CD4-positive, alpha-beta memory T cell (primary cell): Measurements from ENCODE around the gene RBM20. TPM values are rescaled to one million over a fixed set of nuclear protein-coding genes. Genes with fewer than 3 reads are reported as not detected.
"Not testable (repeated sequence)": the region's sequence is repeated elsewhere in the genome, so short reads cannot be mapped to it uniquely, and the experiment has no call there.

Source experiments
- CTCF ChIA-PET: fragments of 350-600 bp; sonication (Branson Sonifier 250); formaldehyde crosslinking; loops from one replicate; lab custom pipeline; 2021; ENCODE audit warnings: inconsistent platforms; ENCODE audit not compliant: partially characterized antibody; lab: Charles Lee
- POLR2A ChIA-PET: fragments of 350-600 bp; sonication (Branson Sonifier 250); formaldehyde crosslinking; loops from one replicate; lab custom pipeline; 2021; ENCODE audit not compliant: partially characterized antibody; lab: Charles Lee
- DNase-seq, 5 donors: peaks; one replicate each; pipeline versions ENCODE4 v3.0.0 to v3.0.0-alpha.2; 2020 to 2022; ENCODE audit warnings: mixed read lengths in 1 of 5
- H3K27ac ChIP-seq: one replicate; pipeline ENCODE4 v1.7.0; 2013; ENCODE audit warnings: low read depth, low read length
- H3K27me3 ChIP-seq: 2 replicates; pipeline ENCODE4 v1.7.0; 2013; ENCODE audit warnings: mild to moderate bottlenecking, low read length, moderate library complexity; ENCODE audit not compliant: insufficient read depth
- H3K36me3 ChIP-seq: 2 replicates; pipeline ENCODE4 v1.7.0; 2013; ENCODE audit warnings: mild to moderate bottlenecking, low read length, moderate library complexity; ENCODE audit not compliant: insufficient read depth
- H3K4me1 ChIP-seq: 2 replicates; pipeline ENCODE4 v1.7.0; 2013; ENCODE audit warnings: mild to moderate bottlenecking, low read length, moderate library complexity; ENCODE audit not compliant: insufficient read depth
- H3K4me3 ChIP-seq, 2 donors: one replicate each; pipeline ENCODE4 v1.7.0; 2013; ENCODE audit warnings: low read length in 2 of 2, mild to moderate bottlenecking in 1 of 2
- H3K9me3 ChIP-seq, 2 donors: one replicate each; pipeline ENCODE4 v1.7.0; 2013; ENCODE audit warnings: low read length in 2 of 2, control low read depth in 1 of 2; ENCODE audit not compliant: control insufficient read depth in 1 of 2
- H3K27ac Mint-ChIP-seq, 7 donors: one replicate each; pipeline ENCODE4 v1.8.0; 2020 to 2021; ENCODE audit warnings: mixed read lengths in 7 of 7, mild to moderate bottlenecking in 6 of 7, inconsistent platforms in 3 of 7, moderate library complexity in 3 of 7
- H3K27me3 Mint-ChIP-seq, 2 donors: one replicate each; pipeline ENCODE4 v1.8.0; 2020 to 2021; ENCODE audit warnings: mixed read lengths in 2 of 2
- H3K36me3 Mint-ChIP-seq, 2 donors: one replicate each; pipeline ENCODE4 v1.8.0; 2020 to 2021; ENCODE audit warnings: mixed read lengths in 2 of 2, inconsistent platforms in 1 of 2, mild to moderate bottlenecking in 1 of 2
- H3K4me1 Mint-ChIP-seq, 4 donors: one replicate each; pipeline ENCODE4 v1.8.0; 2020 to 2021; ENCODE audit warnings: mixed read lengths in 4 of 4, mild to moderate bottlenecking in 1 of 4
- H3K4me3 Mint-ChIP-seq, 8 donors: one replicate each; pipeline ENCODE4 v1.8.0; 2020 to 2021; ENCODE audit warnings: mixed read lengths in 8 of 8, mild to moderate bottlenecking in 7 of 8, moderate library complexity in 6 of 8, inconsistent platforms in 3 of 8
- H3K9me3 Mint-ChIP-seq, 8 donors: one replicate each; pipeline ENCODE4 v1.8.0; 2020 to 2021; ENCODE audit warnings: mixed read lengths in 8 of 8, mild to moderate bottlenecking in 5 of 8, inconsistent platforms in 3 of 8, moderate library complexity in 1 of 8
- intact Hi-C: fragments of 100-400 bp; cut with micrococcal nuclease; formaldehyde crosslinking; loops from one replicate; pipeline ENCODE4 v1.15.1; 2023
- polyA plus RNA-seq, 2 donors: library from polyadenylated mRNA; unstranded; fragments of 300-500 nt; fragmentation: Illumina TruSeq; gene quantifications; one replicate each; pipeline ENCODE4 v1.2.3, GENCODE V29; 2021
- total RNA-seq, 2 experiments: library from RNA; stranded (reverse); gene quantifications; one replicate each; pipeline ENCODE4 v1.2.3, GENCODE V29; 2021

RBM20 gene
- total and polyA plus RNA-seq, 4 experiments from 2014 or later, result 0.03 TPM; not detected in 3

DNA sequence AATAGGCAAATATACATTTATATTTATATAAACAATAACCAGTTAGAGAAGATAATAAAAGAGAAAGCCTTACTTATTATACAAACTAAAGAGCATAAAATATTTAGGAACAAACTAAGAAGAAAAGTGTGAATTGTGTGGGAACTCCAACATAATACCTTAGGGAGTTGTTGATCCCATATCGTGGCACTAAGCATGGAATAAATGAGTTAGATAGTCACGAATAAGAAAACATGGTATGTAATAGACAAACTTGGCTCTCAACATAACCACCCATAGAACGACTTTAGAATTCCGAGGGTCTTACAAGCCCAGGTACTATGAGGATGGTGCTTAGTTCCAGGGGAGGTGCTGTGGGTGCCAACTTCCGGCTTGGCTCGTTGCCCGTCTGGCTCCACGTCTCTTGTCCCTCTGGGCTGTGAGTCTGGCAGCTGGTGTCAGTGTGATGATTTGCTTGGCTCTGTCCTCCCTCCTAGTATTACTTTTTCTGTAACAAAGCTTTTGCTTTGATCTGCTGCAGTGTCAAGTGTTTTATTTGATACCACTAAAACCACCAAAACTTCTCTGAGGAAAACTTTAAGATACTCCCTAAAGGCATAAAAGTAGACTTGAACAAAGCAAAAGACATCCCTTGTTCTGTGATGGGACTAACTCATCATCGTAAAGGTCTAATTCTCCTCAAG is 9.5 kb upstream of the RBM20 start:
- Mint-ChIP-seq H3K36me3 (no peaks in the 10 kb centered on the region), H3K27me3 (peaks cover 2 to 8% of the 10 kb centered on the region in 2 donors), H3K27ac (no peak overlapping the region), H3K4me1 (no peaks in the 10 kb centered on the region), H3K9me3 (no peaks in the 10 kb centered on the region), H3K4me3 (no peak overlapping the region)
- Histone ChIP-seq H3K27ac (no peak overlapping the region), H3K36me3 (no peaks in the 10 kb centered on the region), H3K9me3 (no peaks in the 10 kb centered on the region), H3K27me3 (no peaks in the 10 kb centered on the region), H3K4me3 (no peak overlapping the region), H3K4me1 (no peaks in the 10 kb centered on the region)
- no peak for DNase-seq
- intact Hi-C loops, result no loop called here
- ChIA-PET CTCF (no interaction called here), POLR2A (no interaction called here)

DNA sequence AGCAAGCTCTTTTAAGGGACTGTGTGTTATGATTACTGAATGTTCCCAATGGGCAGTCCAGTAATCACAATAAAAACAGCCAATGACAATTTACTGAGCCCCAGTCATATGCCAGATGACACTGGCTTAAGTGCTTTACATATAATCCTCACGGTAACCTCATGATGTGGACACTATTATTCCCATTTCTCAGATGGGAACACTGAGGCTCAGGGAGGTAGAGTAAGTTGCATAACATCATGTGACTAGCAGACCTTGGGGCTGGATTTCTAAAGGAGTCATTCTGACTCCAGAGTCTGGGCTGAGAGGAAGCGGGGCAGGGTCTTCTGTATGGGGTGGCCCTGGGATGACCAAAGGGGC is 7.6 kb upstream of the RBM20 start:
- H3K4me3 ChIP-seq, result no peak overlapping the region
- H3K4me3 Mint-ChIP-seq, result no peak overlapping the region
- no peaks in the 10 kb centered on the region for H3K36me3 ChIP-seq
- H3K4me1 ChIP-seq, result peaks cover 10% of the 10 kb centered on the region
- no peaks in the 10 kb centered on the region for H3K9me3 ChIP-seq
- intact Hi-C loops, result no loop called here
- no peaks in the 10 kb centered on the region for H3K36me3 Mint-ChIP-seq
- ChIA-PET CTCF (interaction anchor here (1.3 kb wide), 1 partner anchor 36 kb away, joined by 3 read pairs; no protein-coding TSS in a partner anchor), POLR2A (no interaction called here)
- H3K4me1 Mint-ChIP-seq, result peaks cover 8 to 13% (median 9%) of the 10 kb centered on the region in 4 donors
- no peak for DNase-seq
- no peak overlapping the region for H3K27ac Mint-ChIP-seq
- H3K9me3 Mint-ChIP-seq, result no peaks in the 10 kb centered on the region
- H3K27ac ChIP-seq, result no peak overlapping the region
- H3K27me3 Mint-ChIP-seq, result peaks cover 8 to 17% of the 10 kb centered on the region in 2 donors
- no peaks in the 10 kb centered on the region for H3K27me3 ChIP-seq

DNA sequence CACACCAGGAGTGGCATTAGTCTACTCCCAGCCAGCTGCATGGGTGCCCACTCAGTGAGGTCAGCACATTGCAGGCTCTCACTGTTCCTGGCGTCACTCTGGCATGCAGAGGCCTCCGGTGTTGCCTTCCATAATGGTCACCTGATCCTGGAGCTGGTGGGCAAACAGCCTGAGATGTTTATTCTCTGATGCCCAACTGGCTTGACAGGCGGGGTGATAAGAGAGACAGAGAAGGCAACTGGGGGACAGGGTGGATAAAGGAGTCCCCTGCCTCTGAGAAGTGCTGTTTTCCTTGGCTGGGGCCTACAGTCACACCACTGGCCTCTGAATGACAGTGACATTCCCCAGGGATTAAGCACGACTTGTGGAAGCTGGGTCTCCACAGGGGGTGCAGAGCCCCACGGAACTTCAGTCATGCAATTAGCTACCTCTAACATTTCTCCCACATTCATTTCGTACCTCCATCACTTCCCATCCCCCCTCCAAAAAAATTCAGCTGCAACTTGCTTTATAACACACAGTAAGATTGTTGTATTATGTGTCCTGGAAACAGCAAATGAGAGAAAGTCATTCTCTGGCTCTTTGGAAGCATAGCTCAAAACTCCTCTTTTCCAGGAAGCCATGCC is 7.1 kb upstream of the RBM20 start:
- Histone ChIP-seq H3K9me3 (no peaks in the 10 kb centered on the region), H3K4me1 (peaks cover 15% of the 10 kb centered on the region), H3K27ac (no peak overlapping the region), H3K27me3 (peaks cover 3% of the 10 kb centered on the region), H3K36me3 (no peaks in the 10 kb centered on the region), H3K4me3 (no peak overlapping the region)
- Mint-ChIP-seq H3K4me3 (no peak overlapping the region), H3K36me3 (no peaks in the 10 kb centered on the region), H3K27ac (no peak overlapping the region), H3K9me3 (no peaks in the 10 kb centered on the region), H3K27me3 (peaks cover 12 to 20% of the 10 kb centered on the region in 2 donors), H3K4me1 (peaks cover 10 to 18% (median 12%) of the 10 kb centered on the region in 4 donors)
- intact Hi-C loops, result no loop called here
- CTCF ChIA-PET, result interaction anchor here (1.3 kb wide), 1 partner anchor 35 kb away, joined by 3 read pairs; no protein-coding TSS in a partner anchor
- POLR2A ChIA-PET, result no interaction called here
- DNase-seq, result no peak

DNA sequence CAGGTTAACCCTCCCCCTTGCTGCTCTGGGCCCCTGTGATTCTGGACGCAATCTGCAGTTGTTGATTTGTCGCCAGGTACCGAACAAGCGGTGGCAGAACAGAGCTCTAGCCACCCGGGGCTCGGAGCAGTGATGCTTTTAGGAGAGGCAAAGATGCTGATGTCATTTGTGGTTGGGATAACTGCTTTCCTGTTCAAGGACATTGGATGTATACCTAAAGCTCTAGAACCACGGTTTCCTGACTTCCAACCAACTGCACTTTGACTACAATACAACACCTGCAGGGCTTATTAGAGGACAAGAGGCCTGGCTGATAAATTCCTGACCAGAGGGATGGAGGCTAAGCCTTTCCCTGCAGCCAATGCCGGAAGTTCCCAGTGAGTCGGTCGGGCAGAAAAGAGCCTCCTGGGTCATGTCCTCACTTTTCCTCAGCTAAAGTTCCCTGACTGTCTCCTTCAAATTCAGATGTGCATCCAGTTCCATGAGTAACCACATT is 6.5 kb upstream of the RBM20 start:
- CTCF ChIA-PET, result interaction anchor here (1.3 kb wide), 1 partner anchor 35 kb away, joined by 3 read pairs; no protein-coding TSS in a partner anchor
- Mint-ChIP-seq H3K27me3 (peaks cover 16 to 26% of the 10 kb centered on the region in 2 donors), H3K4me1 (peaks cover 14 to 24% (median 16%) of the 10 kb centered on the region in 4 donors), H3K36me3 (no peaks in the 10 kb centered on the region), H3K4me3 (no peak overlapping the region), H3K9me3 (peaks cover 0 to 1% (median 0%) of the 10 kb centered on the region in 8 donors), H3K27ac (no peak overlapping the region)
- no peaks in the 10 kb centered on the region for H3K9me3 ChIP-seq
- POLR2A ChIA-PET, result no interaction called here
- no peak for DNase-seq
- H3K4me3 ChIP-seq, result no peak overlapping the region
- peaks cover 18% of the 10 kb centered on the region for H3K4me1 ChIP-seq
- peaks cover 9% of the 10 kb centered on the region for H3K27me3 ChIP-seq
- H3K36me3 ChIP-seq, result no peaks in the 10 kb centered on the region
- intact Hi-C loops, result no loop called here
- H3K27ac ChIP-seq, result no peak overlapping the region

DNA sequence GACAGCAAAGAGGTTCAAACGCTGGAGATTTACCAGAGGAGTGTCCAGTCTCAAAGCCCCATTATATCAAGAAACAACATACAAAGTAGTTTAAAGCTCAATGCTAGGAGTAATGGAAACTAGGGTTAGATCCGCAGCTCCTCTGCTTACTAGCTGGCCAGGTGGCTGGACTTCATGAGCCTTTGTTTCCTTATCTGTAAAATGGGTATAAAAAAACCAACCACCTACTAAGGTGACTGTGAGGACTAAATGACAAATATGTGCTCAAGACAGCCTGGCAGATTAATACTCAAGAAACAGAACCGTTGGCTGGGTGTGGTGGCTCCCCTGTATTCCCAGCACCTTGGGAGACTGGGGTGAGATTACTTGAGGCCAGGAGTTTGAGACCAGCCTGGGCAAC is 5.8 kb upstream of the RBM20 start:
- Mint-ChIP-seq H3K9me3 (peaks cover 0 to 4% (median 0%) of the 10 kb centered on the region in 8 donors), H3K27me3 (peaks cover 22 to 32% of the 10 kb centered on the region in 2 donors), H3K27ac (no peak overlapping the region), H3K36me3 (no peaks in the 10 kb centered on the region), H3K4me1 (peaks cover 19 to 31% (median 21%) of the 10 kb centered on the region in 4 donors), H3K4me3 (no peak overlapping the region)
- H3K4me1 ChIP-seq, result peaks cover 25% of the 10 kb centered on the region
- peaks cover 16% of the 10 kb centered on the region for H3K27me3 ChIP-seq
- ChIA-PET CTCF (interaction anchor here (1.3 to 1.6 kb wide), 2 partner anchors 28 to 34 kb away, joined by 3 to 4 read pairs; no protein-coding TSS in a partner anchor), POLR2A (no interaction called here)
- no peak overlapping the region for H3K27ac ChIP-seq
- no peak for DNase-seq
- no peaks in the 10 kb centered on the region for H3K36me3 ChIP-seq
- no peaks in the 10 kb centered on the region for H3K9me3 ChIP-seq
- intact Hi-C loops, result no loop called here
- no peak overlapping the region for H3K4me3 ChIP-seq

DNA sequence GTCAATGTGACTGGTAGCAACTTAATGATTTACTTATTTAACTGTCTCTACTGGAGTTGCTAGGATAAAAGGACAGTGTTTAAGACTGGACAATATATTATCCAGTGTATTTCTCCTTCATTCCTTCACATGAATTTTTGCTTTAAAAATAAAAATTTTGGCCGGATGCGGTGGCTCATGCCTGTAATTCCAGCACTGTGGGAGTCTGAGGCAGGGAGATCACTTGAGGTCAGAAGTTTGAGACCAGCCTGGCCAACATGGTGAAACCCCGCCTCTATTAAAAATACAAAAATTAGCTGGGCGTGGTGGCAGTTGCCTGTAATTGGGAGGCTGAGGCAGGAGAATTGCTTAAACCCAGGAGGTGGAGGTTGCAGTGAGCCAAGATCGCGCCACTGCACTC is 5.1 kb upstream of the RBM20 start:
- Mint-ChIP-seq H3K4me1 (peaks cover 20 to 33% (median 23%) of the 10 kb centered on the region in 4 donors), H3K27me3 (peaks cover 24 to 32% of the 10 kb centered on the region in 2 donors)
- CTCF ChIA-PET, result interaction anchor here (1.3 to 1.6 kb wide), 2 partner anchors 28 to 34 kb away, joined by 3 to 4 read pairs; no protein-coding TSS in a partner anchor
- DNase-seq, H3K27ac ChIP-seq, intact Hi-C loops, H3K36me3 Mint-ChIP-seq, POLR2A ChIA-PET, H3K4me3 Mint-ChIP-seq, H3K4me3 ChIP-seq, H3K27ac Mint-ChIP-seq, H3K36me3 ChIP-seq, H3K9me3 ChIP-seq, H3K9me3 Mint-ChIP-seq: not testable (repeated sequence)
- H3K4me1 ChIP-seq, result peaks cover 29% of the 10 kb centered on the region
- H3K27me3 ChIP-seq, result peaks cover 18% of the 10 kb centered on the region

DNA sequence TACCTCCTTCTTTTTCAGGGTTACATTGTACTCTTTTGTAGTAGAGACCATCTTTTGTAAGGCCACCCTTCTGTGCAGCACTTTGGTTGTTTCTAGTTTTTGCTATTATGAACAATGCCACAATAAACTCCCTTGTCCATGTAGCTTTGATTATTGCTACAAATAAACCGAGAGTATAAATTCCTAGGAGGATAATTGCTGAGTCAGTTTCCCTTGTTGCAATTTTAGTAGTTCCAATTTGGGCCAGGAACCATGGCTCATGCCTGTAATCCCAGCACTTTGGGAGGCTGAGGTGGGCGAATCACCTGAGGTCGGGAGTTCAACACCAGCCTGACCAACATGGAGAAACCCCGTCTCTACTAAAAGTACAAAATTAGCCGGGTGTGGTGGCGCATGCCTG is 4.3 kb upstream of the RBM20 start:
- intact Hi-C loops, H3K4me3 Mint-ChIP-seq, H3K9me3 ChIP-seq, H3K27ac Mint-ChIP-seq, H3K36me3 Mint-ChIP-seq, H3K36me3 ChIP-seq, DNase-seq, H3K9me3 Mint-ChIP-seq, H3K4me3 ChIP-seq, POLR2A ChIA-PET, H3K27ac ChIP-seq: not testable (repeated sequence)
- peaks cover 25 to 32% of the 10 kb centered on the region in 2 donors for H3K27me3 Mint-ChIP-seq
- CTCF ChIA-PET, result interaction anchor here (0.6 to 1.6 kb wide), 4 partner anchors 8 to 32 kb away, joined by 3 read pairs; no protein-coding TSS in a partner anchor
- peaks cover 20 to 35% (median 26%) of the 10 kb centered on the region in 4 donors for H3K4me1 Mint-ChIP-seq
- Histone ChIP-seq H3K4me1 (peaks cover 29% of the 10 kb centered on the region), H3K27me3 (peaks cover 24% of the 10 kb centered on the region)
